BJ (cell line): ENCODE measurements around the gene LRRC15. TPM values are rescaled to one million over a fixed set of nuclear protein-coding genes. Genes with fewer than 3 reads are reported as not detected.

Experiments used
- CTCF ChIA-PET: fragments of 350-600 bp; formaldehyde crosslinking; extraction: SDS; loops from one replicate; lab custom pipeline; 2021; ENCODE audit warnings: antibody characterized with exemption, inconsistent platforms; lab: Yijun Ruan, JAX
- POLR2A ChIA-PET: fragments of 300-600 bp; sonication (Branson Sonifier 250); formaldehyde crosslinking; extraction: SDS; loops from one replicate; lab custom pipeline; 2021; ENCODE audit warnings: antibody characterized with exemption; lab: Charles Lee
- DNase-seq: peaks from one replicate; pipeline ENCODE4 v3.0.0-alpha.2; 2011; ENCODE audit warnings: low read depth
- H3K27me3 ChIP-seq: 2 replicates; pipeline ENCODE4 v1.6.0; 2011; ENCODE audit warnings: low read length; ENCODE audit not compliant: control insufficient read depth, insufficient read depth
- H3K36me3 ChIP-seq: 2 replicates; pipeline ENCODE4 v1.5.1; 2011; ENCODE audit warnings: low read length; ENCODE audit not compliant: control insufficient read depth, insufficient read depth
- H3K4me3 ChIP-seq: 2 replicates; pipeline ENCODE4 v1.5.1; 2011; ENCODE audit warnings: low read depth, mild to moderate bottlenecking, control low read depth, low read length
- CTCF ChIP-seq: IDR thresholded peaks from 2 replicates; pipeline ENCODE4 v1.5.1; 2011; ENCODE audit warnings: low read depth, mild to moderate bottlenecking, control low read depth, inconsistent platforms, low read length, moderate library complexity; ENCODE audit not compliant: insufficient read depth
- polyA plus RNA-seq: library from polyadenylated mRNA; depleted of rRNA; stranded (reverse); fragments of >200 nt; gene quantifications from 2 replicates; pipeline ENCODE4 v1.2.3, GENCODE V29; 2011

LRRC15 gene
- polyA plus RNA-seq, 1 experiment: 1.2 TPM

GRCh38 chr3:194336601-194337355 is 32.8 kb downstream of the LRRC15 start:
- H3K27me3 ChIP-seq: no peaks in the 10 kb centered on the region
- DNase-seq: no peak
- ChIA-PET POLR2A (no interaction called here), CTCF (interaction anchor here (2.4 to 19.6 kb wide), 3 partner anchors 7 to 258 kb away, joined by 5 to 347 read pairs (median 77); partner anchors contain the start of gene GP5)
- no peak overlapping the region for H3K4me3 ChIP-seq
- no peaks in the 10 kb centered on the region for H3K36me3 ChIP-seq
- no peak for TF ChIP-seq CTCF

GRCh38 chr3:194333981-194334320 is 35.6 kb downstream of the LRRC15 start:
- ChIA-PET CTCF (interaction anchor here (0.7 to 19.6 kb wide), 14 partner anchors 9 to 553 kb away, joined by 3 to 347 read pairs (median 5); partner anchors contain the start of genes CPN2 and GP5), POLR2A (no interaction called here)
- H3K4me3 ChIP-seq: no peak overlapping the region; the same call in 1 of the 2 replicates
- H3K27me3 ChIP-seq: no peaks in the 10 kb centered on the region
- no peak for TF ChIP-seq CTCF
- no peaks in the 10 kb centered on the region for H3K36me3 ChIP-seq
- no peak for DNase-seq

- ChIA-PET CTCF (interaction anchor here (0.7 to 19.6 kb wide), 14 partner anchors 8 to 552 kb away, joined by 3 to 347 read pairs (median 5); partner anchors contain the start of genes CPN2 and GP5), POLR2A (no interaction called here)
- Histone ChIP-seq H3K4me3 (peak overlapping the region; percentile 63), H3K36me3 (no peaks in the 10 kb centered on the region), H3K27me3 (no peaks in the 10 kb centered on the region)
- TF ChIP-seq CTCF: peak; percentile 98
- DNase-seq: no peak
These were observed 36.1 kb downstream of the LRRC15 start for GRCh38 chr3:194333212-194333980.

- H3K36me3 ChIP-seq: no peaks in the 10 kb centered on the region
- ChIA-PET CTCF (interaction anchor here (1.1 to 19.6 kb wide), 7 partner anchors 11 to 552 kb away, joined by 3 to 347 read pairs (median 9); partner anchors contain the start of genes CPN2 and GP5), POLR2A (no interaction called here)
- TF ChIP-seq CTCF: no peak
- no peaks in the 10 kb centered on the region for H3K27me3 ChIP-seq
- H3K4me3 ChIP-seq: no peak overlapping the region
- DNase-seq: no peak
These were observed 36.7 kb downstream of the LRRC15 start for GRCh38 chr3:194332858-194333211.

GRCh38 chr3:194330579-194330978 is 39.0 kb downstream of the LRRC15 start:
- Histone ChIP-seq H3K36me3 (no peaks in the 10 kb centered on the region), H3K27me3 (no peaks in the 10 kb centered on the region), H3K4me3 (no peak overlapping the region)
- TF ChIP-seq CTCF: no peak
- POLR2A ChIA-PET: no interaction called here
- no peak for DNase-seq
- CTCF ChIA-PET: interaction anchor here (0.9 to 19.6 kb wide), 5 partner anchors 11 to 605 kb away, joined by 3 to 347 read pairs (median 5); partner anchors contain the start of gene GP5
